Adipocyte (in vitro differentiated cells): ENCODE results near the gene NPM3.

Source experiments
- DNase-seq: peaks from one replicate; pipeline ENCODE4 v3.0.0-alpha.2; 2015; ENCODE audit warnings: low read depth
- H3K27me3 ChIP-seq: replicated peaks from 2 replicates; pipeline ENCODE4 v1.7.0; 2013; ENCODE audit warnings: mild to moderate bottlenecking, low read length, moderate library complexity; ENCODE audit not compliant: control insufficient read depth, insufficient read depth
- H3K36me3 ChIP-seq: 2 replicates; pipeline ENCODE4 v1.7.0; 2013; ENCODE audit warnings: low read length, mild to moderate bottlenecking, moderate library complexity; ENCODE audit not compliant: control insufficient read depth, insufficient read depth, severe bottlenecking
- H3K4me1 ChIP-seq: 2 replicates; pipeline ENCODE4 v1.7.0; 2013; ENCODE audit warnings: mild to moderate bottlenecking, low read length, moderate library complexity; ENCODE audit not compliant: control insufficient read depth, insufficient read depth
- H3K4me3 ChIP-seq: 2 replicates; pipeline ENCODE4 v1.7.0; 2013; ENCODE audit warnings: mild to moderate bottlenecking, low read length, moderate library complexity
- H3K9ac ChIP-seq: 2 replicates; pipeline ENCODE4 v1.7.0; 2013; ENCODE audit warnings: mild to moderate bottlenecking, low read length, moderate library complexity
- H3K9me3 ChIP-seq: 2 replicates; pipeline ENCODE4 v1.7.0; 2013; ENCODE audit warnings: mild to moderate bottlenecking, low read length, moderate library complexity; ENCODE audit not compliant: control insufficient read depth

The NPM3 gene

DNA sequence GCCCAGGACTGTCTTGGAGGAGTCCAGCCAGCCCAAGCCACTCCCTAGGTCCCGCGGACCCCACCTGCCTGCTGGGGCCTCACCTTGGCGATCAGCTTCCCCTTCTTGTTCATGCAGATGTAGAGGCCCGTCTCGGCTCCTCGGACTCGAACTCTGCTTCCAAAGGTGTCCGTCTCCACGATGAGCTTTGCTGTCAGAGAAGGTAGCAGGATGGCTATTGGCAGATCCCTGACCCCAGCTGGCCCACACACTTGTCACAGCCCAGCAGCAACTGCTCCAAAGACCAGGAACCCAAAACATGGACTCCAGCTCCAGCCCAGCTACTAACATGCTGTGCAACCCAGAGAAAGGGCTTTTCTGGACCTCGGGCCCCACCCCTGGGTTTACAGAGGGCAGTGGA is 11.9 kb downstream of the NPM3 start:
- no peak for DNase-seq
- Histone ChIP-seq H3K36me3 (no peaks in the 10 kb centered on the region), H3K4me3 (no peak overlapping the region), H3K27me3 (peaks cover 74% of the 10 kb centered on the region), H3K9me3 (no peaks in the 10 kb centered on the region), H3K9ac (no peak overlapping the region), H3K4me1 (no peaks in the 10 kb centered on the region)

DNA sequence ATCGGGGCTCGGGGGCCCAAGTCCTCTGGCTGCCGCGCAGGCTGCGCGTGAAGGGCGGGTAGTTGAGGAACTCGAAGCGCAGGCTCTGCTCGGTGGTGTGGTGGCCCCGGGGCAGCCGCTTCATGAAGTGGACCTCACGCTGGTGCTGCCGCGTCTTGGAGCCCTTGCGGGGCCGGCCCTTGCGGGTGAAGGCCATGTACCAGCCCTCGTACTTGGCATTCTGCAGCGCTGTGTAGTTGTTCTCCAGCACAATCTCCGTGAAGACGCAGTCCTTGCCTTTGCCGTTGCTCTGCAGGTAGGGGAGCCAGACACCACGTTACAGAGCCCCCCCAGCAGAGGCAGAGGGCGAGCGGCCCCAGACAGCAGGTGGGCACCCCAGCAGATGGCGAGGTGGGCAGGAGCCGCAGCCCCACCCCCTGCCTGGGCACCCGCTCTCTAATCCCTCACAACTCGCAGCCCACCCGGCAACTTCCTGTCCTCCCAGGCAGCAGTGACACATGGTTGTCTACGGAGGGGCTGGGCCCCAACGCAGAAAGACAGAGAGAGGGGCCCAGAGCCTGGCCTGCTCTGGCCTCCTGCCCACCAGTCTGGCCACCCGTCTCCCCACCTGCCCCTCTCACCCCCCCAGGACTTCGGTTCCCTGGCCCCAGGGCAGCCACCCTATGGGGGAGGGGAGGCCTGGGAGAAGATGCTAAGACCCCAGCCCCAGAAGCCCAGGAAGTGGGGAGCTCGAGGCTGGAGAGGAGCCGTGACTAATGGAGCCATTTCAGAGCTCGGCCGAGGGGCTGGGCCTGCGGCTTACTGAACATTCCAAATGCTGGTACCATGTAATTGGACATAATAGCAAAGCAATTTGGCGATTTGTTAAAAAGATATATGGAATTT is 12.7 kb downstream of the NPM3 start:
- DNase-seq = no peak
- Histone ChIP-seq H3K4me3 (no peak overlapping the region), H3K9me3 (no peaks in the 10 kb centered on the region), H3K27me3 (peaks cover 82% of the 10 kb centered on the region), H3K9ac (no peak overlapping the region), H3K36me3 (no peaks in the 10 kb centered on the region), H3K4me1 (no peaks in the 10 kb centered on the region)

DNA sequence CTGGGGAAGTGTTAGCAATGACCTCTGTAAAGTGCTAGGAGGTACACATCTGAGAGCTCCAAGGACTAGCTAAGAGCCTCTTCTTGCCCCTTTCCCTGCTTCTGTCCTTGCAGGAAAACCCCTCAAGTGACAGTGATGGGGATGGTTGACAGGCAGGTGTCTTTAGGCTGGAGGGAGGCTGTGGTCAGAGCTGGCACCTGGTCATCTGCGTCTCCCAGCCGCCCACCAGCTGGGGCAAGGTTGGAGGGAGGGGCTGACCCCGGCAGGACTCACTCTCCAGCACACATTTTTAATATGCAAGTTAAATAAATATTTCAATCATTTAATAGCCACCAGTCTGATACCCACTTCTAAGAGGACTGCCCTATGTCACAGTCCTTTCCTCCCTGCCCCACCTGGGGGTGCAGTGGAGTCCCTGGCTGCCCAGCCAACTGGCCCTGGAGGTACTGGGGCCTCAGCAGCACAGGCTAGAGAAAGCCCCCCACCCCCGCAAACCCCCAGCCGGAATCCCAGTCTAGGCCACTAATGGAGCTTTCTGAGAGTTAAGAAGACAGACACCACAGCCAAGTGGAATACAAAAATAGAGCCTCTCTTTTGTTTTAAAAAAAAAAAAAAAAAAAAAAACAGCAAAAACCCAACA is 13.6 kb downstream of the NPM3 start:
- Histone ChIP-seq H3K9ac (no peak overlapping the region), H3K27me3 (peaks cover 86% of the 10 kb centered on the region), H3K4me3 (no peak overlapping the region), H3K4me1 (no peaks in the 10 kb centered on the region), H3K9me3 (no peaks in the 10 kb centered on the region), H3K36me3 (no peaks in the 10 kb centered on the region)
- DNase-seq = no peak

- Histone ChIP-seq H3K36me3 (no peaks in the 10 kb centered on the region), H3K4me1 (no peaks in the 10 kb centered on the region), H3K4me3 (no peak overlapping the region), H3K9ac (no peak overlapping the region), H3K27me3 (peaks cover 78% of the 10 kb centered on the region), H3K9me3 (no peaks in the 10 kb centered on the region)
- DNase-seq = no peak
Observed at GRCh38 chr10:101768791-101769170, 14.5 kb downstream of the NPM3 start.

DNA sequence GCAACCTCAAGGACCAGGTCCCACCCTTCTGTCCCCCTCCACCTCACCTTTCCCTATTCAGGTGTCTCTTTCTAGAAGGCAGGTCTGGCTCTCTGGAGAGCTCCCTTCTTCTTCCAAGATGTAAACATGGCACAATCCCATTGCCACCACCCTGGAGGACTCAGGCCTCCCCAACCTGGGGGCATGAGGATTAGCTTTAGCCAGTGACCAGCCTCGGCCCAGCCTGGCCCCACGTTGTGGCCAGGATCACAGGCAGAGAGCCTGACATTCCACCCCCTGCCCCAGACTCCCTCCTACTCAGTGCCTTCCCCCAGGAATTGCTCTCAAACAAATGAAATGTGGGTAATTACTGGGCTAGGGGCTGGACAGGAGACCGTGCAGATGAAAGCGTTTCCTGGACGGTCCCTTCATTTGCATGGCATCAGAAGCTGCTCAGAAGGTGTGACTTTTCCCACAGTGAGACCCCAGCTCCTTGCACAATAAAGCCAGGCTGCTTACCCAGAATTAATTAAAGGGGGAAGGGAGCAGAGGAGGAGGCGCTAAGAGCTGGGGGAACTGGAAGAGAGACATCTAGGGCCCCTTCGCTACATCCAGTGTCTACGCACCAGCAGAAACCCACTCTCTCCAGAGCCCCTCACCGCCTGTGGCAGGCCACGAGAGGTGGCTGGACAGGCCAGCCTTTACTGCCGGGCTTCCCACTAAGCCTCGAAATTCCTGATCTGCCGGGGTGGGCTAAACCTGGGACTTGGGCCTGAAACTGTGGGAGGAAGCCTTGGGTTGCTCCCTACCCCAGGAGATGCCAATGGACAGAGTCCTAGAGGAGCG is 15.1 kb downstream of the NPM3 start:
- H3K4me3 ChIP-seq = no peak overlapping the region
- H3K36me3 ChIP-seq = no peaks in the 10 kb centered on the region
- no peak overlapping the region for H3K9ac ChIP-seq
- peaks cover 76% of the 10 kb centered on the region for H3K27me3 ChIP-seq
- no peak for DNase-seq
- no peaks in the 10 kb centered on the region for H3K9me3 ChIP-seq
- H3K4me1 ChIP-seq = no peaks in the 10 kb centered on the region

GRCh38 chr10:101767600-101767945 is 15.7 kb downstream of the NPM3 start:
- Histone ChIP-seq H3K9ac (no peak overlapping the region), H3K27me3 (peaks cover 70% of the 10 kb centered on the region), H3K9me3 (no peaks in the 10 kb centered on the region), H3K36me3 (no peaks in the 10 kb centered on the region), H3K4me3 (no peak overlapping the region), H3K4me1 (no peaks in the 10 kb centered on the region)
- no peak for DNase-seq

- H3K4me3 ChIP-seq = no peak overlapping the region
- DNase-seq = no peak
- no peaks in the 10 kb centered on the region for H3K4me1 ChIP-seq
- H3K9me3 ChIP-seq = no peaks in the 10 kb centered on the region
- peaks cover 64% of the 10 kb centered on the region for H3K27me3 ChIP-seq
- H3K9ac ChIP-seq = no peak overlapping the region
- H3K36me3 ChIP-seq = no peaks in the 10 kb centered on the region
Observed at GRCh38 chr10:101766753-101767599, 16.3 kb downstream of the NPM3 start.

DNA sequence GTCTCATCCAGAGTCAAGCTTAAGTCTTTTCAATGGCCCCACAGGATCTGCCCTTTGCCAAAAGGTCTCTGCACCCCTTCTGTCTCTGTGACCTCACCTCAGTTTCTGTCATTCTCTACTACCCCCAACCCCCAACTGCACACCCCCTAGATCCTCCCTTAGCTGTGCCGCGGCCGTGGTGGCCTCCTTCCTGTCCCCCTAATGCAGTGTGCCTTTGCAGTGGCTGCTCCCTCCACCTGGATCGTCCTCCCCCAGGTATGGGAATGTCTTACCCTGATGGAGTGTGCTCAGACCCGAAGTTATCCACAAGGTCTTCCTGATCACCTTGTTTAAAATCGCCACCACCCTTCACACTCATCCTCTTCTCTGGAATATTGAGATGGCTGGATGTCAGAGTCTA is 16.9 kb downstream of the NPM3 start:
- H3K27me3 ChIP-seq = peaks cover 59% of the 10 kb centered on the region
- no peak overlapping the region for H3K4me3 ChIP-seq
- no peaks in the 10 kb centered on the region for H3K4me1 ChIP-seq
- DNase-seq = no peak
- H3K9me3 ChIP-seq = no peaks in the 10 kb centered on the region
- H3K9ac ChIP-seq = no peak overlapping the region
- no peaks in the 10 kb centered on the region for H3K36me3 ChIP-seq

DNA sequence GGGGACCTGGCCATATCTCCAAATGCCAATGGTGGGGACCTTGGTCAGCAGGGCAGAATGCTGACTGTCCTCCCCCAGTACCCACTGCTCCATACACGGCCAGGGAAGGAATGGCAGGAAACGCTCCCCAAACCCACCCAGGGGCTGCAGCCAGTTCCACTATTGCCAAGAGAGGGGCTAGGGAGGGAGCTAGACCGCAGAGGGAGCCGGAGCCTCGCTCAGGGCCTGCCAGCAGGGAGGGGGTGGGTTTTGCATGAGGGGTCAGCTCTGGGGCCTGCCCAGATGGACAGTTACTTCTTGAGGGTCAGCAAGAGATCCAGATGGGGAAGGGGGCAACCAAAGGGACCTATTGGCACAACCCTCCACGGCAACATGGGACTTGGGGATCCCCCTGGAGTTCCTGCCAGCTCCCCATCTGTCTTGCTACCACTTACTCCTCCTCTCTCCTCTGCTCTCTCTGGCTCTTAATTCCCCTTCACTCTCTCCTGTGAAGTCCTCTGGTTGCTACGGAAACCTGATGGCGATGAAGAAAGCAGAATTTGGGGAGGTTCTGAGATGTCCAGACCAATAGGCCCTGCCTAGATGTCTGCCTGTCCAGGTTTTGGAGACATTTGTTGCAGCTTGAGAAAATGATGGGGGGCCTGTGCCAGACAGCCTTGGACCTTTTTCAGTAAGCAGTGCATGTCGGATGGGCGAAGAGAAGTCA is 20.0 kb downstream of the NPM3 start:
- Histone ChIP-seq H3K4me1 (peaks cover 5% of the 10 kb centered on the region), H3K36me3 (no peaks in the 10 kb centered on the region), H3K9ac (no peak overlapping the region), H3K4me3 (no peak overlapping the region), H3K27me3 (peaks cover 58% of the 10 kb centered on the region), H3K9me3 (no peaks in the 10 kb centered on the region)
- DNase-seq = no peak

- Histone ChIP-seq H3K27me3 (peaks cover 58% of the 10 kb centered on the region), H3K9me3 (no peaks in the 10 kb centered on the region), H3K36me3 (no peaks in the 10 kb centered on the region), H3K4me1 (peaks cover 5% of the 10 kb centered on the region), H3K9ac (no peak overlapping the region), H3K4me3 (no peak overlapping the region)
- no peak for DNase-seq
Observed at GRCh38 chr10:101762736-101763135, 20.5 kb downstream of the NPM3 start.
